HepG2 (cell line): ENCODE measurements around the gene MMP23B. TPM values are rescaled to one million over a fixed set of nuclear protein-coding genes. Genes with fewer than 3 reads are reported as not detected.
A peak's percentile ranks its signal among the peaks of the same experiment; 100 is the strongest.

ENCODE experiments used
- ATAC-seq: fragments of 200-7000 bp; cut with Tn5 transposase; 3 replicates; pipeline ENCODE4 v1.9.1; 2020; ENCODE audit warnings: mild to moderate bottlenecking, moderate library complexity
- BruUV-seq: library from RNA; stranded (reverse); fragments of 400-500 nt; replicated peaks from 2 replicates; lab custom pipeline; 2021; lab: Mats Ljungman, UMichigan
- CTCF ChIA-PET: fragments of 300-600 bp; formaldehyde crosslinking; extraction: SDS; loops from one replicate; lab custom pipeline; 2021; ENCODE audit warnings: low total read pairs, inconsistent platforms, low intra/inter-chr PET ratio; lab: Yijun Ruan, JAX
- POLR2A ChIA-PET: fragments of 350-600 bp; sonication (Branson Sonifier 250); formaldehyde crosslinking; loops from one replicate; lab custom pipeline; 2020; ENCODE audit warnings: antibody characterized with exemption, inconsistent platforms; lab: Yijun Ruan, JAX
- DNase-seq: peaks from one replicate; pipeline ENCODE4 v3.0.0-alpha.2; 2015; ENCODE audit warnings: low spot score
- FAIRE-seq: peaks from 3 replicates; lab custom pipeline; 2011; peaks lifted over from hg19 to GRCh38; lab: Jason Lieb, UNC
- H2AFZ ChIP-seq: one replicate; pipeline ENCODE4 v1.6.1; 2011; ENCODE audit warnings: low read length, inconsistent platforms
- H3K27ac ChIP-seq: fragments of 300-600 bp; 3 replicates; pipeline ENCODE4 v1.8.0; 2011; ENCODE audit warnings: mixed run types, mild to moderate bottlenecking, mixed read lengths, low read length, inconsistent platforms; ENCODE audit not compliant: insufficient read depth; ENCODE audit errors: extremely low read length
- H3K27me3 ChIP-seq, 2 experiments: fragments of 200-600 bp in 1 of 2; 2 replicates in 1 of 2; 3 replicates in 1 of 2; pipeline versions ENCODE4 v1.6.0 to v1.8.0; 2011; ENCODE audit warnings: low read length in 2 of 2, mild to moderate bottlenecking in 2 of 2, moderate library complexity in 2 of 2, inconsistent platforms in 1 of 2; ENCODE audit not compliant: insufficient read depth in 2 of 2, control insufficient read depth in 1 of 2
- H3K36me3 ChIP-seq, 2 experiments: fragments of 200-600 bp in 1 of 2; replicated peaks in 1 of 2; 2 replicates in 1 of 2; 3 replicates in 1 of 2; pipeline versions ENCODE4 v1.5.1 to v1.8.0; 2011; ENCODE audit warnings: low read length in 2 of 2, inconsistent platforms in 1 of 2; ENCODE audit not compliant: insufficient read depth in 2 of 2, control insufficient read depth in 1 of 2
- H3K4me1 ChIP-seq: 2 replicates; pipeline ENCODE4 v1.5.1; 2012; ENCODE audit warnings: low read length, inconsistent platforms; ENCODE audit not compliant: insufficient read depth
- H3K4me2 ChIP-seq: 2 replicates; pipeline ENCODE4 v1.6.0; 2011; ENCODE audit warnings: low read depth, low read length, inconsistent platforms
- H3K4me3 ChIP-seq, 3 experiments: fragments of 200-600 bp in 1 of 3; sonication (generic), shearing (Covaris generic) in 1 of 3; replicated peaks in 1 of 3; 2 replicates each; pipeline ENCODE4 v1.5.1; 2011 to 2016; ENCODE audit warnings: low read length in 3 of 3, inconsistent platforms in 2 of 3, low read depth in 2 of 3, mild to moderate bottlenecking in 2 of 3, control low read depth in 1 of 3, mixed read lengths in 1 of 3; ENCODE audit not compliant: insufficient read depth in 1 of 3
- H3K79me2 ChIP-seq: one replicate; pipeline ENCODE4 v1.6.1; 2011; ENCODE audit warnings: low read length, inconsistent platforms; ENCODE audit not compliant: insufficient read depth
- H3K9ac ChIP-seq: 2 replicates; pipeline ENCODE4 v1.6.0; 2011; ENCODE audit warnings: mild to moderate bottlenecking, low read depth, low read length, inconsistent platforms; ENCODE audit not compliant: insufficient read depth
- H3K9me3 ChIP-seq: 2 replicates; pipeline ENCODE4 v1.5.1; 2012; ENCODE audit warnings: mild to moderate bottlenecking, low read length
- H4K20me1 ChIP-seq: 2 replicates; pipeline ENCODE4 v1.6.0; 2011; ENCODE audit warnings: inconsistent platforms, mild to moderate bottlenecking, low read length, moderate library complexity; ENCODE audit not compliant: insufficient read depth
- AGO2 ChIP-seq: fragments of 200-400 bp; formaldehyde crosslinking; optimal IDR thresholded peaks from 2 replicates; pipeline ENCODE3; 2017; ENCODE audit warnings: mild to moderate bottlenecking, low read depth, low read length, moderate library complexity
- ATF1 ChIP-seq: IDR thresholded peaks from 2 replicates; pipeline ENCODE4 v1.6.1; 2016; ENCODE audit warnings: mild to moderate bottlenecking, control low read depth
- CBX2 ChIP-seq, 2 experiments: fragments of 200-600 bp in 1 of 2; sonication (generic); formaldehyde crosslinking in 1 of 2; IDR thresholded peaks; 2 replicates each; pipeline versions ENCODE4 v1.7.0 to v1.8.1; 2018 to 2022; ENCODE audit warnings: low read depth in 2 of 2, low read length in 1 of 2, mild to moderate bottlenecking in 1 of 2, missing genetic modification reagents in 1 of 2
- EEA1 ChIP-seq: sonication (generic); formaldehyde crosslinking; IDR thresholded peaks from 2 replicates; pipeline ENCODE4 v1.5.1; 2020; ENCODE audit warnings: mild to moderate bottlenecking, missing genetic modification reagents, borderline replicate concordance
- HMGA1 ChIP-seq: sonication (generic); formaldehyde crosslinking; conservative IDR thresholded peaks from 2 replicates; pipeline ENCODE4 v1.4.0; 2020; ENCODE audit warnings: missing genetic modification reagents
- HOXA7 ChIP-seq: sonication (generic); formaldehyde crosslinking; IDR thresholded peaks from 2 replicates; pipeline ENCODE4 v1.8.1; 2022; ENCODE audit warnings: mild to moderate bottlenecking, missing genetic modification reagents, moderate library complexity
- MAFK ChIP-seq, 2 experiments: IDR thresholded peaks in 1 of 2; conservative IDR thresholded peaks in 1 of 2; 2 replicates each; pipeline ENCODE4 v1.6.1; 2011; ENCODE audit warnings: improper control_type of control experiment in 2 of 2, low read length in 2 of 2
- RXRA ChIP-seq: sonication (generic); formaldehyde crosslinking; IDR thresholded peaks from 2 replicates; pipeline ENCODE4 v1.5.1; 2020; ENCODE audit warnings: missing genetic modification reagents
- SPEN ChIP-seq: sonication (generic); formaldehyde crosslinking; IDR thresholded peaks from 2 replicates; pipeline ENCODE4 v1.5.1; 2020; ENCODE audit warnings: low read depth, mild to moderate bottlenecking, missing genetic modification reagents
- ZFP36L2 ChIP-seq: sonication (generic); formaldehyde crosslinking; IDR thresholded peaks from 2 replicates; pipeline ENCODE4 v1.4.0; 2020; ENCODE audit warnings: missing genetic modification reagents
- ZFP90 ChIP-seq: sonication (generic); formaldehyde crosslinking; IDR thresholded peaks from 2 replicates; pipeline ENCODE4 v1.8.0; 2022; ENCODE audit warnings: missing genetic modification reagents, mild to moderate bottlenecking, inconsistent platforms, borderline replicate concordance
- ZFP91 ChIP-seq: sonication (generic); formaldehyde crosslinking; IDR thresholded peaks from 2 replicates; pipeline ENCODE4 v1.9.0; 2022; ENCODE audit warnings: missing genetic modification reagents, mild to moderate bottlenecking, borderline replicate concordance
- ZNF256 ChIP-seq: sonication (generic); formaldehyde crosslinking; conservative IDR thresholded peaks from 2 replicates; pipeline ENCODE4 v1.4.0; 2020; ENCODE audit warnings: missing genetic modification reagents
- ZNF3 ChIP-seq: IDR thresholded peaks from 2 replicates; pipeline ENCODE4 v1.7.0; 2017; ENCODE audit warnings: inconsistent platforms
- ZNF615 ChIP-seq: sonication (generic); formaldehyde crosslinking; IDR thresholded peaks from 2 replicates; pipeline ENCODE4 v1.5.0; 2020; ENCODE audit warnings: mild to moderate bottlenecking, missing genetic modification reagents, borderline replicate concordance
- ZNF75D ChIP-seq: sonication (generic); formaldehyde crosslinking; IDR thresholded peaks from 2 replicates; pipeline ENCODE4 v1.8.1; 2023; ENCODE audit warnings: missing genetic modification reagents, mild to moderate bottlenecking, borderline replicate concordance
- ZNF883 ChIP-seq: sonication (generic); formaldehyde crosslinking; IDR thresholded peaks from 2 replicates; pipeline ENCODE4 v1.5.1; 2020; ENCODE audit warnings: mild to moderate bottlenecking, missing genetic modification reagents; ENCODE audit errors: not compliant biosample characterization
- WGBS: methylation state at CpG from one replicate; pipeline ENCODE4 v1.1.6; 2017; ENCODE audit warnings: low lambda C conversion rate; 5-methylcytosine and 5-hydroxymethylcytosine counted together
- in situ Hi-C: cut with HindIII; loops from 2 replicates; pipeline ENCODE4 v1.10.0; 2017; ENCODE audit warnings: low pct_unique_long_range_greater_than_20kb; ENCODE audit not compliant: extremely low pct_ligation_motif_present
- intact Hi-C: fragments of 100-400 bp; cut with micrococcal nuclease; formaldehyde crosslinking; loops from one replicate; pipeline ENCODE4 v1.10.0; 2022; ENCODE audit not compliant: unreplicated experiment
- polyA plus RNA-seq, 8 experiments: library from polyadenylated mRNA; depleted of rRNA in 3 of 8; stranded (reverse) in 7 of 8; unstranded in 1 of 8; fragments of >200 nt; fragmentation: Illumina TruSeq in 4 of 8; extraction: Trizol in 4 of 8; gene quantifications; 2 replicates each; pipeline versions ENCODE4 v1.2.1 to v1.2.3, GENCODE V29; 2011 to 2016; ENCODE audit warnings: low read depth in 4 of 8, missing spikeins in 1 of 8, mixed read lengths in 1 of 8; ENCODE audit not compliant: insufficient read depth in 1 of 8
- total RNA-seq, 5 experiments: library from RNA; depleted of rRNA; stranded (reverse); fragments of >200 nt; fragmentation: Illumina TruSeq; extraction: Trizol; gene quantifications; 2 replicates each; pipeline ENCODE4 v1.2.3, GENCODE V29; 2016; ENCODE audit warnings: low read depth in 1 of 5
- TF ChIP-seq, protein P1 (sequence below): sonication (generic); formaldehyde crosslinking; IDR thresholded peaks from 2 replicates; pipeline ENCODE4 v1.4.0; 2020; ENCODE audit warnings: missing genetic modification reagents, borderline replicate concordance
- TF ChIP-seq, protein P2 (sequence below): IDR thresholded peaks from 2 replicates; pipeline ENCODE4 v1.6.1; 2018; ENCODE audit warnings: missing genetic modification reagents, mild to moderate bottlenecking, missing compliant biosample characterization

MMP23B gene
- total and polyA plus RNA-seq, 2 of the 13 experiments (the other 11 are each of a cell fraction or from before 2014, with no cell fraction given), result 0.61 to 0.75 TPM

DNA sequence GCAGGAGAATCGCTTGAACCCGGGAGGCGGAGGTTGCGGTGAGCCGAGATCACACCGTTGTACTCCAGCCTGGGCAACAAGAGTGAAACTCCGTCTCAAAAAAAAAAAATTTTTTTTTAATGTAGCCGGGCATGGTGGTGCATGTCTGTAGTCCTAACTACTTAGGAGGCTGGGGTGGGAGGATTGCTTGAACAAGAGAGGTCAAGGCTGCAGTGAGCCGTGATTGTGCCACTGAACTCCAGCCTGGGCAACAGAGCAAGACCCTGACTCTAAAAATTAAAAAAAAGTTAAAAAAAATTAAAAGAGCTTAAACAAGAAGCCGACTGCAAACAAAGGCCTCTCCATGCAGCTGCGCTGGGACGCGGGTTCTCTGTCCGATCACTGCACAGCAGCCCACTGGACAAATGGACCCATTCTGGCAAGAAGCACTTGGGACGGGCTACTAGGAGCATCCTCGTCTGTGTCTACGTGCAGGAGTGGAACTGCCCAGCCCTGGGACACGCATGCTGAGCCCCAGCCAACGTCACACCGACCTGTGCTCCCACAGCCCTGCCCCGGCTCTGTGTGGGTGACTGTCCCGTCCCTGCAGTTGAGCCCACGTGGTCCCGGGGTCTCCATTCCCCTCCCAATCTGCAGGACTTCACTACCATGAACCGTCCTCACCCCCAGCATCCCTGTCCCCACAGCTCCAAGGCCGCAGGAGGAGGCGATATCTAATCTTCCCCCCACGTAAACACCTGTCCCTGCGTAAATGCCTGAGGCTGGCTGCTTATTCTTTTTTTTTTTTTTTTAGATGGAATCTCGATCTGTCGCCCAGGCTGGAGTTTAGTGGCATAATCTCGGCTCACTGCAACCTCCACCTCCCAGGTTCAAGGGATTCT lies 48.3 kb downstream of the MMP23B start:
- H3K36me3 ChIP-seq, result no peaks in the 10 kb centered on the region; a peak in 1 of 5 replicates
- H3K4me1 ChIP-seq, result peaks cover 55% of the 10 kb centered on the region
- intact Hi-C loops (no loop called here), in situ Hi-C loops (no loop called here)
- ChIA-PET POLR2A (interaction anchor here (0.7 kb wide), 1 partner anchor 11 kb away, joined by 3 read pairs; no protein-coding TSS in a partner anchor), CTCF (no interaction called here)
- peak overlapping the region; percentile 53 for H3K27ac ChIP-seq
- no peaks in the 10 kb centered on the region for H3K9me3 ChIP-seq
- WGBS, result 84% methylated on average over 32 of the region's 32 CpGs
- DNase-seq (no peak), FAIRE-seq (no peak), ATAC-seq (no peak)
- H3K4me3 ChIP-seq, result peak overlapping the region in 1 of 3 experiments; percentile 14; a peak in 1 of 6 replicates
- peak overlapping the region; percentile 31; the same call in 1 of the 2 replicates for H3K4me2 ChIP-seq
- H3K27me3 ChIP-seq, result no peaks in the 10 kb centered on the region
- no TSS peak for BruUV-seq
- no peak overlapping the region for H2AFZ ChIP-seq
- no peaks in the 10 kb centered on the region; the same call in 1 of the 2 replicates for H4K20me1 ChIP-seq
- no peak overlapping the region for H3K9ac ChIP-seq
- H3K79me2 ChIP-seq, result peaks cover 9% of the 10 kb centered on the region
- TF ChIP-seq, protein P1, sequence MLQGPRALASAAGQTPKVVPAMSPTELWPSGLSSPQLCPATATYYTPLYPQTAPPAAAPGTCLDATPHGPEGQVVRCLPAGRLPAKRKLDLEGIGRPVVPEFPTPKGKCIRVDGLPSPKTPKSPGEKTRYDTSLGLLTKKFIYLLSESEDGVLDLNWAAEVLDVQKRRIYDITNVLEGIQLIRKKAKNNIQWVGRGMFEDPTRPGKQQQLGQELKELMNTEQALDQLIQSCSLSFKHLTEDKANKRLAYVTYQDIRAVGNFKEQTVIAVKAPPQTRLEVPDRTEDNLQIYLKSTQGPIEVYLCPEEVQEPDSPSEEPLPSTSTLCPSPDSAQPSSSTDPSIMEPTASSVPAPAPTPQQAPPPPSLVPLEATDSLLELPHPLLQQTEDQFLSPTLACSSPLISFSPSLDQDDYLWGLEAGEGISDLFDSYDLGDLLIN, result no peak
- TF ChIP-seq ZFP90 (CRISPR knock-in tag) (no peak), ZFP36L2 (CRISPR knock-in tag) (no peak), AGO2 (peak; percentile 48), ZNF883 (CRISPR knock-in tag) (no peak), EEA1 (no peak), HMGA1 (CRISPR knock-in tag) (no peak), MAFK (conservative IDR thresholded peaks at IDR 0.05 in 1 of 2, IDR thresholded peaks at IDR 0.05 in 1 of 2; ENCODE audit: low read length in 2 of 2) (no peak), ATF1 (CRISPR knock-in tag) (no peak), ZNF3 (no peak), RXRA (0 out of 2 replicates have a peak, but pooled peaks have one; percentile 7), SPEN (CRISPR knock-in tag) (no peak), CBX2 (IDR thresholded peaks at IDR 0.05; ENCODE audit: low read depth, low read length) (no peak), CBX2 (CRISPR knock-in tag; IDR thresholded peaks at IDR 0.05; ENCODE audit: low read depth) (no peak), ZFP91 (CRISPR knock-in tag) (peak; percentile 45; the same call in 1 of the 2 replicates), ZNF75D (CRISPR knock-in tag) (no peak), HOXA7 (no peak), ZNF615 (CRISPR knock-in tag) (no peak), ZNF256 (CRISPR knock-in tag) (no peak)
- TF ChIP-seq, protein P2, sequence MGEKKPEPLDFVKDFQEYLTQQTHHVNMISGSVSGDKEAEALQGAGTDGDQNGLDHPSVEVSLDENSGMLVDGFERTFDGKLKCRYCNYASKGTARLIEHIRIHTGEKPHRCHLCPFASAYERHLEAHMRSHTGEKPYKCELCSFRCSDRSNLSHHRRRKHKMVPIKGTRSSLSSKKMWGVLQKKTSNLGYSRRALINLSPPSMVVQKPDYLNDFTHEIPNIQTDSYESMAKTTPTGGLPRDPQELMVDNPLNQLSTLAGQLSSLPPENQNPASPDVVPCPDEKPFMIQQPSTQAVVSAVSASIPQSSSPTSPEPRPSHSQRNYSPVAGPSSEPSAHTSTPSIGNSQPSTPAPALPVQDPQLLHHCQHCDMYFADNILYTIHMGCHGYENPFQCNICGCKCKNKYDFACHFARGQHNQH, result no peak
